Stimulated activated CD4-positive, alpha-beta T cell treated with anti-CD3 and anti-CD28 coated beads, Interleukin-1b, Interleukin-23, amount 100 ng/mL, for 4 hours (primary cell): ENCODE results near the gene KIAA1217.
"Not testable (repeated sequence)": the region's sequence is repeated elsewhere in the genome, so short reads cannot be mapped to it uniquely, and the experiment has no call there.

Source experiments
- DNase-seq, 2 donors: peaks; one replicate each; pipeline ENCODE4 v3.0.0-alpha.2; 2020; ENCODE audit warnings: low read depth in 2 of 2

The KIAA1217 gene

DNA sequence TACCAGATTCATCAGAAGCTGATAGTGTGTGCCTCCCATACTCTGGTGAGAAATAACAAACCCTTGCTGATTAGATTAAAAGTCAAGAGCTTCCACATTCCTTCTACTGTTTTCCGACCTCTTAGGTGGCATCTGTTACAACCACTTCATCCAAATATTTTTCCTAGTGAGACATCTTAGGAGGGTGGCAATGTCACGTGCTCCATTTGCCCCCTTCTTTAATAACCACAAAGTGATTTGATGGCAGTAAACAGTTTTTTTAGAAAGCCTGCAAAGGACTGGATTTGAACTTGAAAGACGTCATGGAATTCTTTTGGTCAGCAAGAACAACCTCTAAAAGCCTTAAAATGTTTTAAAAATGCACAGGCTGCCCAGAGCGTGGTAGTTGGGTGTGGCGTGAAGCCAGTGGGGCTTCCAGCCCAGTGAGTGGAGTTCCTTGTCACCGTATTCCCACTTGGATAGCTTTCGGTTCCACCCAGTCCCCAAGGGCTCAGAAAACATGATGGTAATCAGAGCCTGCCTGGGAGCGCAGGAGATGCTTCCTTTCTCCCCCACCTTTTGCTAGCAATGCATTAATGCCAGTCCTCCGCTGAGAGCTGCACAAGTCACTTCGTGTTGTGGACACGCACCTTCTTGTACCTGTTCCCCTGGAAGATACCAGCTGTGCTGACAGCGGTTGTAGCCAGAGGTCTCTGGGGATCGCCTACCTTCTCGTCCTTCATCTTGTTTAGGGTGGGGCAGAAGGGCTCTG lies 256.4 kb downstream of the KIAA1217 start:
- DNase-seq, result no peak

DNA sequence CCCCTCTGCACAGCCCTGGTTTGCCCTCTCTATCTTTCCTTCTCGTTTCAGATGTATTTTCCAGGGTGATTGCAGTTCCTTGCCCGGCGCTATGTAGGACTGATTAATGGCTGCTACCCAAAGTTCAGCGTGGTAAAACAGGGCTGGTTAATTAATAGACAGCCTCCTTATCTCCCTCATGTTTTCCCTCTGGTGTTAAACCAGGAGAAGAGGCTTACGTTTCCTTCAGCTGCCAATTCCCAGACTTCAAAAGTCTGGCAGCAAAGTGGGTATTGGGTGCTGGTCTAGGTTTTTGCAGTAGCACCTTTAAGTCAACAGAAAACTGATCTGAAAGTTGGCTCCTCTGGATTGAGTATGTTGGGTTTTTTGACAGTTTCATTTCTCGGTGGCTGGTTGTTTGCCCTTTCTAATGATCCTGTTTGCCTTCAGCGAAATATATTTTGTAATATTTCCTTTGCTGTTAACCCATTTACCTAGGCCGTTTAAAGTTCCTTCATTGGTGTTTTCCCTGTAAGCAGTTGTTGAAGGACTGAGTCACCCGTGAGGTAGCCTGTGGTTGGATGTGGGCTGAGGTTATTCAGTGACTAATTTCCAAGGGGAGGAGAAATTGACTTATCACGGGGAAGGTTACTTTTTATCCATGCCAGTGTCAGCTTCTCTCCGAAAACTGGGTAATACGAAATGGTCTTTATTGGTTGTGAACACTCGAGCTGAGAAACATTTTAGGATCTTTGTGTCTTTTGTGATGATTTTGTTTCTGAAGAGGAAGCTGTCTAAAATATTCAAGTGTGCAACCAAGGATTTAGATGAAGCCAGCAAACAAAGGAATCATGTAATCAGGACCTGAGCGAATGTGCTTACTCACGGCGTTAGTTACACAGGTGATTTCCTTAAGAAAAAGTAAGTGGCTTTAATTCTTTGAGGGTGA lies 257.2 kb downstream of the KIAA1217 start:
- no peak for DNase-seq

- DNase-seq, result no peak
These were observed 258.2 kb downstream of the KIAA1217 start for GRCh38 chr10:24467136-24467535.

GRCh38 chr10:24467605-24468004 lies 258.7 kb downstream of the KIAA1217 start:
- no peak for DNase-seq

GRCh38 chr10:24468281-24468751 lies 259.4 kb downstream of the KIAA1217 start:
- DNase-seq, result no peak

GRCh38 chr10:24469993-24470392 lies 261.1 kb downstream of the KIAA1217 start:
- DNase-seq, result no peak

GRCh38 chr10:24475598-24475997 lies 266.7 kb downstream of the KIAA1217 start:
- no peak for DNase-seq

GRCh38 chr10:24476913-24477701 lies 268.2 kb downstream of the KIAA1217 start:
- no peak for DNase-seq

GRCh38 chr10:24477915-24478314 lies 269.0 kb downstream of the KIAA1217 start:
- no peak for DNase-seq

GRCh38 chr10:24479806-24480205 lies 270.9 kb downstream of the KIAA1217 start:
- no peak for DNase-seq

GRCh38 chr10:24480447-24480846 lies 271.5 kb downstream of the KIAA1217 start:
- no peak for DNase-seq

- DNase-seq, result no peak
These were observed 272.3 kb downstream of the KIAA1217 start for GRCh38 chr10:24481241-24481640.

- not testable (repeated sequence) for DNase-seq
These were observed 273.8 kb downstream of the KIAA1217 start for GRCh38 chr10:24482713-24483112.

DNA sequence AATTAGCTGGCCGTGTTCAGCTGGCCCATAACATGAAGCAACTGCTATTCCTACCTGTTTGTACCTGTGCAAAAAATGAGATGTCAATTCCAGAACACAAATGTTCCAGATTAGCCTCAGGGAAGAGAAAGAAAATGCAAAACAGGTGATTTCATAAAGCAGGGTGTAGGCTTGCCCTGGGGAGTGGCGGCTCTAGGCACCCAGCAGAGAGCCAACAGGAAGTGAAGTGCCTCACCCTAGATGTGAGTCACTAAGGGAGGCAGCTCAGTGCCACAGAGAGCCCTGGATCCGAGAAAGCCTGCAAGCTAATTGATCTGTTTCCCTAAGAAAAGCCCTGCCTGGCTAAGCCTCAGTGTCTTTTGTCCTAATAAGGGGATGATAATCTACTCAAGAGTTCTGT lies 274.8 kb downstream of the KIAA1217 start:
- peak in 1 of 2 donors; percentile 8 for DNase-seq

GRCh38 chr10:24484771-24485170 lies 275.8 kb downstream of the KIAA1217 start:
- DNase-seq, result no peak

GRCh38 chr10:24485304-24485703 lies 276.4 kb downstream of the KIAA1217 start:
- no peak for DNase-seq

DNA sequence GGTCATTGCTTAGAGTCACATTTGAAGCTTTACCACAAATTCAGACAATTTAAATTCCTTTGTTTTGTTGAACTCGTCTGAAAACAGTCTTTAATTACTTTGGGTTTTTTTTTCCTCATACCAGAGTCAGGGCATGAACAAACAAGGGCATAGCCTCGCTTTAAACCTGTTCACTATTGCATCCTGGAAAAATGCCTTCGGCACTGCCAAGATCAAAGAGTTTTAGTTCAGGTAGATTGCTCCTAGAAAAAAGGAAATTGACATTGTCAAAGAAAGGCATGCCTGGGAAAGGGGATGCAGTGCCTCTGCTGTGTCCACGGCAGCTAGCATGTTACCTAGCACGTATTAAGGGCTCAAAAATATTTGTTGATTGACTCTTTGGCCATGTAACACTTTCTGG lies 279.7 kb downstream of the KIAA1217 start:
- no peak for DNase-seq

DNA sequence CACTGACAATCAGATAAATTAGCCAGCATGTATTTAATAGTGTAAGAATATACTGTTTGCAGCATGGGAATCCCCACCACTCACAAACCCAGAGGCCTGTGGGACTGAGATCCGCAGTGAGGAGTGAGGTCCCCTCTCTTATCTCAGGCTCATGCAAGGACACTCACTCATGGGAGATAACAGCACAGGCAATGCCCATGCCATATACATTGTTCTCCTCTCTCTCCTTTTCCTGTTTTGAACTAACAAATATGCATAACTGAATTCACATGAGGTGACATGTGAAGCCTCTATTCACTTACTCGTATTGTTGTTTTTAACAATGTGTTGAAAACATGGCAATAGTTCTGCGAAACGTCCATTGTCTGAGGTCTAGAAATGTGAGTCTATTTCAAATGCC lies 284.2 kb downstream of the KIAA1217 start:
- no peak for DNase-seq

GRCh38 chr10:24494236-24494635 lies 285.3 kb downstream of the KIAA1217 start:
- no peak for DNase-seq

DNA sequence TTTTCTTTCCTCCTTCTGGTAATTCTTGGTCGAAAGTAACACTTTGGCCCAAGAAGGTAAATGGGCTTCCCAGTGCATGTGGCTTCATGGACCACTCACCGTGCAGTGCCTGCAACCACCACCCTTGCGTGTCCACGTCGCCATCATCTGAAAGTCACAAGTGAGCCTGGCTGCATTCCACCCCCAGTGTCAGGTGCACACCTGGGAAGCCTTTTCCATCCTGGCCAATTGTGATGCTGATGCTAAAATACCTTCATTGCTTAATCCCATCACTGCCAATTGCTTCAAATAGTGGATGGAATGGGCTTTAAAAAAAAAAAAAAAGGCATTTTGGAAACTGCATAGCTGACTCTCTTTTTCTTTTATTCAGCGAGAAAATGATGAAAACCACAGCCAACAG lies 285.8 kb downstream of the KIAA1217 start:
- no peak for DNase-seq

DNA sequence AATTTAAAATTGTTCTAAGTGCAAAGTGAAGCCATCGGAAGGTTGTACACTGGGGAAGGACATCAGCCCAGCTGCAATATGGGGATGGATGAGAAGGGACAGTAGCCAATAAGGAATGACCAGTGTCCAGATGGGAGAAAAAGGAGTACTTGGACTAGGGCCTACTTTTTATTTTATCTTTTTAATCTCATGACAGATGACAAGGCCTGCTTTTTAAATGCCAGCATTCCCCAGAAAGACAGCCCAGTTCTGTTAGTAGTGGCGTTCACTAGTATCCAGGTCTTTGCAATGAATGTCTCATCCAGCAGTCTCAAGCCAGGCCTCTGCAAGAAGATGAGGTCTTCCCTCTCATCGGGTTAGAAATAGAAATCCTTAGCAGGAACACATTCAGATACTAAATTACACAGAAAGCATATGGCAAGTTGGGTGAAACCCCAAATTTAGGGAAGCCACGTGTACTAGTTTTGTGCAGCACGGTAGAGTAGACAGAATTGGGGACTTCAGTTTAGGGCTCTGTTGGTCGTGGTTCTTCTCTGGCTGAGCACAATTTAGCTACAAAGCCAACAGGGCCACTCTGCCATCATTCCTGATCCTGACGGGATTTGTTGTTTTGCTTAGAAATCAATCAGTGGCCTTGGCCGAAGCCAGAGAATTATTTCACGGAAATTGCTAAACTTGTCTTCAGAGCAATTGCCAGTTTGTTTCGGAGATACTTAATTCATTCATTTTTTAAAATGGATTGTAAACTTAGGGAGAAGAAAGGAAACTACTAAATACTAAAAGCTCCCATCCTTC lies 286.9 kb downstream of the KIAA1217 start:
- no peak for DNase-seq
